Endothelial cell of umbilical vein (primary cell): ENCODE measurements around the gene CRYBG2. TPM values are rescaled to one million over a fixed set of nuclear protein-coding genes. Genes with fewer than 3 reads are reported as not detected.

Experiments
- BruUV-seq: library from RNA; stranded (reverse); fragments of 400-500 nt; replicated peaks from 2 replicates; lab custom pipeline; 2021; lab: Mats Ljungman, UMichigan
- CTCF ChIA-PET: fragments of 300-600, 350-600 bp; sonication (Branson Sonifier 250); formaldehyde crosslinking; loops from one replicate; lab custom pipeline; 2021; ENCODE audit warnings: antibody characterized with exemption, inconsistent platforms; lab: Charles Lee
- POLR2A ChIA-PET: fragments of 300-600, 350-600 bp; sonication (Branson Sonifier 250); formaldehyde crosslinking; loops from one replicate; lab custom pipeline; 2021; ENCODE audit warnings: antibody characterized with exemption, inconsistent platforms; lab: Charles Lee
- DNase-seq: peaks from one replicate; pipeline ENCODE4 v3.0.0-alpha.2; 2011; ENCODE audit warnings: low read depth, low spot score
- FAIRE-seq: peaks from 2 replicates; lab custom pipeline; 2011; peaks lifted over from hg19 to GRCh38; lab: Jason Lieb, UNC
- H2AFZ ChIP-seq: 2 replicates; pipeline ENCODE4 v1.6.0; 2012; ENCODE audit warnings: low read depth, low read length, control low read depth, inconsistent platforms
- H3K27ac ChIP-seq: 2 replicates; pipeline ENCODE4 v1.5.1; 2011; ENCODE audit warnings: low read depth, mild to moderate bottlenecking, control low read depth, low read length, moderate library complexity; ENCODE audit not compliant: insufficient read depth
- H3K27me3 ChIP-seq, 2 experiments: 2 replicates each; pipeline versions ENCODE4 v1.6.0 to v1.6.1; 2011; ENCODE audit warnings: low read length in 2 of 2, mixed read lengths in 1 of 2; ENCODE audit not compliant: control insufficient read depth in 2 of 2, insufficient read depth in 2 of 2
- H3K36me3 ChIP-seq, 2 experiments: 2 replicates in 1 of 2; 3 replicates in 1 of 2; pipeline ENCODE4 v1.5.1; 2011; ENCODE audit warnings: low read length in 2 of 2, mild to moderate bottlenecking in 1 of 2, moderate library complexity in 1 of 2; ENCODE audit not compliant: control insufficient read depth in 2 of 2, insufficient read depth in 2 of 2; ENCODE audit errors: extremely low read depth in 1 of 2
- H3K4me1 ChIP-seq: 3 replicates; pipeline ENCODE4 v1.5.1; 2011; ENCODE audit warnings: mild to moderate bottlenecking, low read length; ENCODE audit not compliant: control insufficient read depth, insufficient read depth; ENCODE audit errors: extremely low read depth
- H3K4me2 ChIP-seq: 2 replicates; pipeline ENCODE4 v1.6.1; 2011; ENCODE audit warnings: low read length, control low read depth, mixed read lengths; ENCODE audit not compliant: insufficient read depth
- H3K4me3 ChIP-seq, 3 experiments: fragments of 200-600 bp in 1 of 3; sonication (generic), shearing (Covaris generic) in 1 of 3; replicated peaks in 1 of 3; 2 replicates each; pipeline ENCODE4 v1.5.1; 2011 to 2016; ENCODE audit warnings: control low read depth in 3 of 3, low read length in 3 of 3, mild to moderate bottlenecking in 2 of 3, inconsistent platforms in 1 of 3, low read depth in 1 of 3, moderate library complexity in 1 of 3; ENCODE audit not compliant: insufficient read depth in 1 of 3
- H3K79me2 ChIP-seq: 2 replicates; pipeline ENCODE4 v1.6.0; 2012; ENCODE audit warnings: low read length, inconsistent platforms; ENCODE audit not compliant: control insufficient read depth, insufficient read depth
- H3K9ac ChIP-seq: replicated peaks from 2 replicates; pipeline ENCODE3; 2011; ENCODE audit warnings: low read length, control low read depth; ENCODE audit not compliant: insufficient read depth; ENCODE audit errors: extremely low read depth
- H3K9me1 ChIP-seq: replicated peaks from 3 replicates; pipeline ENCODE4 v1.6.0; 2011; ENCODE audit warnings: mild to moderate bottlenecking, low read length; ENCODE audit not compliant: control insufficient read depth, insufficient read depth; ENCODE audit errors: extremely low read depth
- H3K9me3 ChIP-seq: replicated peaks from 2 replicates; pipeline ENCODE4 v1.5.1; 2012; ENCODE audit warnings: low read length, inconsistent platforms; ENCODE audit not compliant: control insufficient read depth, insufficient read depth
- H4K20me1 ChIP-seq: replicated peaks from 2 replicates; pipeline ENCODE3; 2011; ENCODE audit warnings: mild to moderate bottlenecking, low read length; ENCODE audit not compliant: control insufficient read depth, insufficient read depth; ENCODE audit errors: extremely low read depth
- CTCF ChIP-seq, 2 donors: IDR thresholded peaks; 1 replicate in 1 of 2; 2 replicates in 1 of 2; pipeline ENCODE4 v1.5.1; 2011; ENCODE audit warnings: low read length in 2 of 2, mild to moderate bottlenecking in 2 of 2, moderate library complexity in 2 of 2, control low read depth in 1 of 2, inconsistent platforms in 1 of 2, low read depth in 1 of 2; ENCODE audit not compliant: insufficient read depth in 1 of 2; ENCODE audit errors: extremely low read depth in 1 of 2
- EZH2 ChIP-seq: IDR thresholded peaks from 2 replicates; pipeline ENCODE4 v1.6.1; 2012; ENCODE audit warnings: borderline replicate concordance, low read depth, mild to moderate bottlenecking, moderate library complexity, low read length, inconsistent platforms; ENCODE audit not compliant: severe bottlenecking
- FOS ChIP-seq: IDR thresholded peaks from 2 replicates; pipeline ENCODE4 v1.6.1; 2011; ENCODE audit warnings: mild to moderate bottlenecking, low read length, moderate library complexity, borderline replicate concordance; ENCODE audit not compliant: insufficient read depth
- GATA2 ChIP-seq: IDR thresholded peaks from 2 replicates; pipeline ENCODE4 v1.7.0; 2011; ENCODE audit warnings: low read depth, mild to moderate bottlenecking, moderate library complexity, mixed read lengths, low read length; ENCODE audit not compliant: insufficient read length, insufficient read depth
- JUN ChIP-seq: IDR thresholded peaks from 2 replicates; pipeline ENCODE4 v1.6.1; 2011; ENCODE audit warnings: borderline replicate concordance, low read depth; ENCODE audit not compliant: insufficient read length, insufficient read depth
- MAX ChIP-seq: IDR thresholded peaks from 2 replicates; pipeline ENCODE4 v1.6.1; 2011; ENCODE audit not compliant: insufficient read depth, insufficient read length
- MYC ChIP-seq: IDR thresholded peaks from one replicate; pipeline ENCODE4 v1.6.1; 2011; ENCODE audit warnings: mild to moderate bottlenecking, low read depth, low read length
- POLR2A ChIP-seq: IDR thresholded peaks from 2 replicates; pipeline ENCODE4 v1.6.1; 2012; ENCODE audit warnings: low read depth, mild to moderate bottlenecking, control low read depth, low read length
- POLR2AphosphoS5 ChIP-seq: IDR thresholded peaks from 2 replicates; pipeline ENCODE4 v1.6.1; 2012; ENCODE audit warnings: low read depth, mild to moderate bottlenecking, control low read depth, low read length, moderate library complexity; ENCODE audit not compliant: insufficient read depth
- dilution Hi-C: fragments of 300-500 bp; cut with MboI; formaldehyde crosslinking; loops from one replicate; pipeline ENCODE4 v1.15.0; 2019; ENCODE audit warnings: low sequenced_read_pairs; ENCODE audit not compliant: extremely low pct_ligation_motif_present
- intact Hi-C: fragments of 100-400 bp; cut with micrococcal nuclease; formaldehyde crosslinking; loops from one replicate; pipeline ENCODE4 v1.10.0; 2022
- polyA plus RNA-seq, 4 experiments: library from polyadenylated mRNA; depleted of rRNA in 3 of 4; stranded (reverse) in 3 of 4; unstranded in 1 of 4; fragments of >200 nt; gene quantifications; 2 replicates each; pipeline versions ENCODE4 v1.2.1 to v1.2.3, GENCODE V29; 2011 to 2012; ENCODE audit warnings: missing spikeins in 1 of 4
- total RNA-seq: library from RNA; stranded (reverse); gene quantifications from 2 replicates; pipeline ENCODE4 v1.2.3, GENCODE V29; 2021

Gene CRYBG2
- total and polyA plus RNA-seq, 2 donors (not counting 3 experiments of a cell fraction or from before 2014, with no cell fraction given) = not detected

GRCh38 chr1:26338670-26339069, 15.3 kb downstream of the CRYBG2 start:
- CTCF ChIA-PET = interaction anchor here (1.0 to 1.5 kb wide), 5 partner anchors 10 to 26 kb away, joined by 3 to 5 read pairs (median 3); no protein-coding TSS in a partner anchor
- dilution Hi-C loops (no loop called here), intact Hi-C loops (no loop called here)
- no peaks in the 10 kb centered on the region for H4K20me1 ChIP-seq
- H3K9me3 ChIP-seq = no peaks in the 10 kb centered on the region
- H3K79me2 ChIP-seq = no peaks in the 10 kb centered on the region
- H3K9me1 ChIP-seq = no peaks in the 10 kb centered on the region
- no peak overlapping the region for H2AFZ ChIP-seq
- POLR2A ChIA-PET = interaction anchor here (0.5 kb wide), 1 partner anchor 52 kb away, joined by 4 read pairs; no protein-coding TSS in a partner anchor
- peaks cover 7% of the 10 kb centered on the region for H3K4me1 ChIP-seq
- peaks cover 1 to 4% of the 10 kb centered on the region in 2 experiments for H3K27me3 ChIP-seq
- DNase-seq = no peak
- no peak overlapping the region for H3K4me2 ChIP-seq
- no peak overlapping the region for H3K4me3 ChIP-seq
- no peak for TF ChIP-seq FOS
- no peak for TF ChIP-seq JUN
- no peak for TF ChIP-seq POLR2AphosphoS5
- TF ChIP-seq CTCF (IDR thresholded peaks at IDR 0.05; ENCODE audit: extremely low read depth in 1 of 2, insufficient read depth in 1 of 2, low read depth in 1 of 2, low read length in 2 of 2) = no peak
- no peak for TF ChIP-seq EZH2
- no peak for TF ChIP-seq MYC
- no peak for TF ChIP-seq POLR2A
- TF ChIP-seq GATA2 = no peak
- TF ChIP-seq MAX = no peak
- no peak overlapping the region for H3K9ac ChIP-seq
- no peak overlapping the region for H3K27ac ChIP-seq
- BruUV-seq = no TSS peak
- H3K36me3 ChIP-seq = no peaks in the 10 kb centered on the region
- no peak for FAIRE-seq
